HuH-7.5 (cell line): Measurements from ENCODE around the gene CCDC158.
"Not testable (repeated sequence)": the region's sequence is repeated elsewhere in the genome, so short reads cannot be mapped to it uniquely, and the experiment has no call there.

Experiments used
- DNase-seq: peaks from one replicate; pipeline ENCODE4 v3.0.0; 2011; ENCODE audit warnings: low spot score

The CCDC158 gene

GRCh38 chr4:76430519-76431388 lies 9.8 kb upstream of the CCDC158 start:
- DNase-seq = peak; percentile 39

- no peak for DNase-seq
Observed at GRCh38 chr4:76429636-76430035, 8.7 kb upstream of the CCDC158 start.

GRCh38 chr4:76426272-76426671 lies 5.3 kb upstream of the CCDC158 start:
- DNase-seq = no peak

GRCh38 chr4:76423159-76423558 lies 2.2 kb upstream of the CCDC158 start:
- not testable (repeated sequence) for DNase-seq

- no peak for DNase-seq
Observed at GRCh38 chr4:76420188-76420761, 666 bp downstream of the CCDC158 start.

GRCh38 chr4:76410636-76411035 lies 10.3 kb downstream of the CCDC158 start:
- no peak for DNase-seq

- DNase-seq = no peak
Observed at GRCh38 chr4:76407440-76408119, 13.4 kb downstream of the CCDC158 start.

- DNase-seq = no peak
Observed at GRCh38 chr4:76406081-76406480, 14.9 kb downstream of the CCDC158 start.

GRCh38 chr4:76401654-76402053 lies 19.3 kb downstream of the CCDC158 start:
- no peak for DNase-seq

- no peak for DNase-seq
Observed at GRCh38 chr4:76388160-76388908, 32.6 kb downstream of the CCDC158 start.

- DNase-seq = no peak
Observed at GRCh38 chr4:76386566-76387305, 34.2 kb downstream of the CCDC158 start.

GRCh38 chr4:76385974-76386373 lies 35.0 kb downstream of the CCDC158 start:
- DNase-seq = no peak

- DNase-seq = no peak
Observed at GRCh38 chr4:76384052-76384451, 36.9 kb downstream of the CCDC158 start.

GRCh38 chr4:76383001-76383400 lies 37.9 kb downstream of the CCDC158 start:
- DNase-seq = no peak

GRCh38 chr4:76381986-76382385 lies 39.0 kb downstream of the CCDC158 start:
- no peak for DNase-seq

GRCh38 chr4:76380561-76380960 lies 40.4 kb downstream of the CCDC158 start:
- no peak for DNase-seq

GRCh38 chr4:76377911-76378310 lies 43.0 kb downstream of the CCDC158 start:
- no peak for DNase-seq

- peak; percentile 9 for DNase-seq
Observed at GRCh38 chr4:76377481-76377901, 43.5 kb downstream of the CCDC158 start.

GRCh38 chr4:76376534-76376933 lies 44.4 kb downstream of the CCDC158 start:
- no peak for DNase-seq

GRCh38 chr4:76375703-76376102 lies 45.2 kb downstream of the CCDC158 start:
- no peak for DNase-seq

GRCh38 chr4:76374798-76375197 lies 46.1 kb downstream of the CCDC158 start:
- DNase-seq = no peak
